ENCODE data around the gene N4BP3.

DNA sequence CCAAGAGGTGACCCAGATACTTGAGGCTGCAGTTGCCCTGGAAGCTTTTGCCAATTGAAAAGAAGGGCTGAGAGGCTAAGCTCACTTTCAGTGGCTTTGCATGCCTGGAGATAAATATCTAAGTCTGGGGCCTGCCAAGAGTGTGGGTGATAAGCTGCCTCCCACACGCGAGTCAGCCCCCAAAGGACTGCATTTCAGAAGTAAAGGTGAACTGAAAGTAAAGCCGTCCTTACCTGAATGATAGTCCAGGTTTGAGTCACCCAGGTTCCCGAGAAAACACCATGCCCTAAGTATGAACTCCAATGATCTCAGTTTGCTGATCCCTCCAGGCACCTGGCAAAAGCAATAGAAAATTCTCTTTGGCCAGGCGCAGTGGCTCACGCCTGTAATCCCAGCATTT lies 22.5 kb upstream of the N4BP3 start:
- no peak for TF ChIP-seq CTCF (IDR thresholded peaks at IDR 0.05)
- TF ChIP-seq POLR2A (IDR thresholded peaks at IDR 0.05) = no peak
